HepG2 (cell line): ENCODE results near the gene ANKS1B.

ENCODE experiments used
- CHD2 ChIP-seq: IDR thresholded peaks from 2 replicates; pipeline ENCODE4 v1.6.1; 2011; ENCODE audit warnings: low read depth, low read length, improper control_type of control experiment
- GATAD2A ChIP-seq: IDR thresholded peaks from 2 replicates; pipeline ENCODE4 v1.6.1; 2016
- HBP1 ChIP-seq: IDR thresholded peaks from 2 replicates; pipeline ENCODE4 v1.6.1; 2016; ENCODE audit warnings: low read depth, control low read depth
- KDM6A ChIP-seq: IDR thresholded peaks from 2 replicates; pipeline ENCODE4 v1.6.1; 2016; ENCODE audit warnings: low read depth
- KLF13 ChIP-seq: sonication (generic); formaldehyde crosslinking; IDR thresholded peaks from 2 replicates; pipeline ENCODE4 v1.4.0; 2020; ENCODE audit warnings: mild to moderate bottlenecking, missing genetic modification reagents
- KLF15 ChIP-seq: sonication (generic); formaldehyde crosslinking; IDR thresholded peaks from 2 replicates; pipeline ENCODE4 v1.8.1; 2023; ENCODE audit warnings: borderline replicate concordance, mild to moderate bottlenecking, inconsistent platforms, missing genetic modification reagents, mixed read lengths
- MAZ ChIP-seq, 2 experiments: sonication (generic) in 1 of 2; formaldehyde crosslinking in 1 of 2; IDR thresholded peaks; 2 replicates each; pipeline versions ENCODE4 v1.5.0 to v1.6.1; 2012 to 2020; ENCODE audit warnings: low read depth in 2 of 2, mild to moderate bottlenecking in 2 of 2, borderline replicate concordance in 1 of 2, improper control_type of control experiment in 1 of 2, low read length in 1 of 2, missing genetic modification reagents in 1 of 2, moderate library complexity in 1 of 2
- MIER3 ChIP-seq: IDR thresholded peaks from 2 replicates; pipeline ENCODE4 v1.6.1; 2016; ENCODE audit warnings: missing compliant biosample characterization, borderline replicate concordance
- MYC ChIP-seq: sonication (generic); formaldehyde crosslinking; IDR thresholded peaks from 2 replicates; pipeline ENCODE4 v1.9.0; 2021; ENCODE audit warnings: missing genetic modification reagents, borderline replicate concordance
- POLR2AphosphoS5 ChIP-seq: IDR thresholded peaks from 2 replicates; pipeline ENCODE4 v1.6.1; 2012; ENCODE audit warnings: low read depth, low read length
- RNF2 ChIP-seq: fragments of 450-650 bp; conservative IDR thresholded peaks from 2 replicates; pipeline ENCODE4 v1.6.1; 2016; ENCODE audit warnings: low read depth
- RXRA ChIP-seq: sonication (generic); formaldehyde crosslinking; IDR thresholded peaks from 2 replicates; pipeline ENCODE4 v1.5.1; 2020; ENCODE audit warnings: missing genetic modification reagents
- ZNF33B ChIP-seq: sonication (generic); formaldehyde crosslinking; IDR thresholded peaks from 2 replicates; pipeline ENCODE4 v1.5.1; 2020; ENCODE audit warnings: mild to moderate bottlenecking, missing genetic modification reagents
- TF ChIP-seq, protein P1 (sequence below): sonication (generic); formaldehyde crosslinking; IDR thresholded peaks from 2 replicates; pipeline ENCODE4 v1.5.0; 2020; ENCODE audit warnings: mild to moderate bottlenecking, missing genetic modification reagents, moderate library complexity

GRCh38 chr12:98852181-98852580, 1132.6 kb downstream of the ANKS1B start:
- TF ChIP-seq RNF2 (no peak), KLF13 (CRISPR knock-in tag) (no peak), KDM6A (CRISPR knock-in tag) (no peak), ZNF33B (no peak), KLF15 (no peak), MYC (no peak), MIER3 (CRISPR knock-in tag) (no peak), GATAD2A (CRISPR knock-in tag) (no peak), MAZ (IDR thresholded peaks at IDR 0.05; ENCODE audit: borderline replicate concordance, low read depth, low read length) (no peak), MAZ (CRISPR knock-in tag; IDR thresholded peaks at IDR 0.05; ENCODE audit: low read depth) (no peak), CHD2 (no peak), POLR2AphosphoS5 (no peak), HBP1 (no peak), RXRA (CRISPR knock-in tag) (no peak)
- TF ChIP-seq, protein P1, sequence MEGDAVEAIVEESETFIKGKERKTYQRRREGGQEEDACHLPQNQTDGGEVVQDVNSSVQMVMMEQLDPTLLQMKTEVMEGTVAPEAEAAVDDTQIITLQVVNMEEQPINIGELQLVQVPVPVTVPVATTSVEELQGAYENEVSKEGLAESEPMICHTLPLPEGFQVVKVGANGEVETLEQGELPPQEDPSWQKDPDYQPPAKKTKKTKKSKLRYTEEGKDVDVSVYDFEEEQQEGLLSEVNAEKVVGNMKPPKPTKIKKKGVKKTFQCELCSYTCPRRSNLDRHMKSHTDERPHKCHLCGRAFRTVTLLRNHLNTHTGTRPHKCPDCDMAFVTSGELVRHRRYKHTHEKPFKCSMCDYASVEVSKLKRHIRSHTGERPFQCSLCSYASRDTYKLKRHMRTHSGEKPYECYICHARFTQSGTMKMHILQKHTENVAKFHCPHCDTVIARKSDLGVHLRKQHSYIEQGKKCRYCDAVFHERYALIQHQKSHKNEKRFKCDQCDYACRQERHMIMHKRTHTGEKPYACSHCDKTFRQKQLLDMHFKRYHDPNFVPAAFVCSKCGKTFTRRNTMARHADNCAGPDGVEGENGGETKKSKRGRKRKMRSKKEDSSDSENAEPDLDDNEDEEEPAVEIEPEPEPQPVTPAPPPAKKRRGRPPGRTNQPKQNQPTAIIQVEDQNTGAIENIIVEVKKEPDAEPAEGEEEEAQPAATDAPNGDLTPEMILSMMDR: no peak
